Middle frontal gyrus (tissue), 1 donor: ENCODE results near the gene BMP8A.

Source experiments
- DNase-seq: peaks from one replicate; pipeline ENCODE4 v3.0.0-alpha.2; 2015; ENCODE audit warnings: low spot score; ENCODE audit errors: extremely low spot score

The BMP8A gene

DNA sequence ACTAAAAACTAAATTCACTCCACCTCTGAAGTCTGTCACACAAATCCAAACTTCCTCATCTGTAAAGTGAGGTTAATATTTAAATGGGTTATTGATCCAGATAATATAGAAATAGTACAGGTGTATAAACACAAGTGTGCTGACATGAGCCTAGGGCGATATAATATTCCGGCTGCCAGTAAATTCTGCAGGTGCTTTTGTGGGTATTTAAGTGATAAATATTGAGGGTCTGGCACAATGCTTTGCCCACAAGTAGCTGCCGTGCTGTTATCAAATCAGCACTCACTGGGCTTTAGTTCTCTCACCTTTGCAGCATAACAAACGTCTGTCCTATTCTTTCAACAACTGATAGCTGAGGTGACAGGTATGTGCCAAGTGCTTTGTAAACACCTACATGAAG lies 77.6 kb downstream of the BMP8A start:
- DNase-seq, result no peak

DNA sequence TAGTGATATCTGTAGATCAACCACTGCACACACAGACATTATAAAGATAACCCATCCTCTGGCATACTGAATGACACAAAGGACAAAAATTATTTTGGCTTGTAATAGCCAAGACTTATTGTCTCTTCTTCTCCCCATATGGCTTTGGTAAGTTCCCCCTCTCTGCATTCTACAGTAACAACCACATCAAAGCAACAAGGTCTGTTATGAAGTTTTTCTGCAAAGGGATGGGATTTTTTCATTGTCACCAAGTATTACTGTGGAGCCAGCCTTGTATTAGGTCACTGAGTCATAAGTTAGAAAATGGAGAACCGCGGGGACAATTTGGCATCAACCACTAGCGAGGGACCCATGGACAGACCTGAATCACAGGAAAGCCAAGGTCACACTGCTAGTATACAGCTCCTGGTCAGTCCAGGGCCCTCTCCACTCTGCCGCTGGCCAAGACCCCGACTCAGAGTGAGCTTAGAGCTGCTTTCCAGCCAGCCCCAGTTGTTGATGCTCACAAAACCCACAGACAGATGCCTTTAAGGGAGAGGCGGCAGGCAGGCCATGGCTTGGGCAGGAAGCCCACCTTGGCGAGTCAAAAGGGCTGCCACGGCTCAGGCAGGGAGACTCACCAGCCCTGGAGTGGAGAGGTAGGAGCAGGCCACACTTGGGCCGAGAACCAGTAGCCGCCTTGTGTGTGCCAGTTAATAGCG lies 79.2 kb downstream of the BMP8A start:
- no peak for DNase-seq

DNA sequence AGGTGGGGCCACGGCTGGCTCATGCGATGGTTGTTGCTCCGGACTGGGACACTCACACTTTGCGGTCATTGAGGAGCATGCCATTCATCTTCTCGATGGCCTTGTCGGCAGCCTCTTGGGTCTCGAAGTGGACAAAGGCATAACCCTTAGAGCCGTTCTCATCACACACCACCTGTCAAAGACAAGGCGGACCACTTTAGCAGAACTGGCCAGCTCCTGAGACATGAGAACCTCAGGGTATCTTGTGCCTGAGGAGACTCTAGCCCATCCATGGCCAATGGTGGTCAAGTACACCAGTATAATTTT lies 79.7 kb downstream of the BMP8A start:
- DNase-seq, result no peak

DNA sequence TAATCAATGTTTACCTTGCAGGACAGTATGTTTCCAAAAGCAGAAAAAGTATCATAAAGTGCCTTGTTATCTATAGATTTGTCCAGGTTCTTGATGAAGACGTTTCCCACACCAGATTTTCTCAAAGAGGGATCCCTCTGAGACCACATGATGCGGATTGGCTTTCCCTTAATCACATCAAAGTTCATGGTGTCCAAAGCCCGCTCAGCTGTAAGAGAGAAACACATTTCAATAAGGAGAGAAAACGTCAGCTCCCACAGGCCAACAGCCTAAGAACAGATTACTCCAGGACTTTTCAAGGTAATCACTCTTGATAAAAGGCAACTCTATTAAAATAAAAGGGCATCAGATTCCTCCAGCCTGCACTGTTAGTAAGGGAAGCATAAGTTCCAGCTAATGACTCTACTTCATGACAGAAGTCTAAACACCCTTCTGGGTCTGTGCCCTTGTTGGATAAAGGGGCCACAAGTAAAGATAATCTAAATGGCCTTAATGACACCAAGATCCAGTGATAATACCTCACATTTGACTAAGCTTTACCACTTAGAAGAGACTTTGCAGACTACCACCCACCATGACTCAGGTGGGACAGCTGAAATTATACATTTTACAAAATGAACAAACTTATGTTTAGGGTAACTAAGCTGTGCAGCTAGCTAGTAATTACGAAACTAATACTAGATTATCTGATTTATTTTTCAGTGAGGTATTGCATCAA lies 81.1 kb downstream of the BMP8A start:
- DNase-seq, result no peak

DNA sequence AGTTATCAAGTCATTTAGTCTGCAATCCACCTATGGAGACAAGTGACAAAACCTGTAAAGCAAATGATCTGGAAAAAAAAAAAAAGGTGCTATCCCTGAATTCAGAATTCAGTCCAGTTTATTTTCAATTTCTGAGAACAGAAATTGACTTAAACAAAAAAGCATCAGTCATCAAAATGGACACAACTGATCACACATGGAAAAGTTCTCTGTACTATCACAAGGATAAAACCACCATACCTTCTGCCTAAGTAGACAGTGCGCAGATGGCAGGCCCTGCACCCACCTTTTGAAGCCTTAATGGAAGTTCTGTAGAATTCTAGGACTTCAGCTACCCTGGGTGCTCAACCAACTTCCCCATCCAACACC lies 81.6 kb downstream of the BMP8A start:
- DNase-seq, result no peak

DNA sequence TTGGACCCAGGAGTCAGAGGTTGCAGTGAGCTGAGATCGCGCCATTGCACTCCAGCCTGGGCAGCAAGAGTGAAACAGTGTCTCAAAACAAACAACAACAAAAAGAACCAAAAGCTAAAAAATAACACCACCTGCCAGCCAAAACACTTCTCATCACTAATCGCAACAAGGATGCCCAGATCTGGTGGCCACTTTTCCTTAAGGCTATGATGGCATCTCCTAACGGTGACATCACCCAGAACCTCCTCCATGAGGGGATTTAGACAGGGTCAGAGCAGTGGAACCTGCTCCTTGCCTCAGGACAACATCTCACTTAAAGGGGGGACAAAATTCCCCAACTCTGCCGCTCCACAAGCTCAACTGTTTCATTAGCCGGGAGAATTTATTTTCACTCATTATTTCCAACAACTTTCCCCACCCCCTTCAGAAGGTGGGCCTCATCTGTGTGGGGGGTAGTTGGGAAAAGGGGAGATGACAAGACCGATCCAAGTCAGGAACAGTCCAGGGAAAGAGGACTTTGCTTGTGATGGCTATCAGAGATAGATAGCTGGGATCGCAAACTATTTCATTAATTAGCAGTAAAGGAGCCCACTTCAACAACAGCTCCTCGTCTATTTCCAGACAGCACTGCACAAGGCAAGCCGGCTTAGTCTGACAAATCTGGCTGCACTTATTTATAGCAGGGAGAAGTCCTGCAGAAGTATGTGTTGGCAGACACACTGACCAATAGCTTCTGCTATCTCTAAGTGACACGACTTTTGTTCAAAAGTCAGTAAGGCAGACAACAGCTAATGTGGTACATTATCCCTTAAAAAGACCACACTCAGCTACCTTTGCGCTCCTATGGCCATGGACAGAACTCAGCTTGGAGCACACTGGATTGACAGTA lies 82.5 kb downstream of the BMP8A start:
- DNase-seq, result no peak

DNA sequence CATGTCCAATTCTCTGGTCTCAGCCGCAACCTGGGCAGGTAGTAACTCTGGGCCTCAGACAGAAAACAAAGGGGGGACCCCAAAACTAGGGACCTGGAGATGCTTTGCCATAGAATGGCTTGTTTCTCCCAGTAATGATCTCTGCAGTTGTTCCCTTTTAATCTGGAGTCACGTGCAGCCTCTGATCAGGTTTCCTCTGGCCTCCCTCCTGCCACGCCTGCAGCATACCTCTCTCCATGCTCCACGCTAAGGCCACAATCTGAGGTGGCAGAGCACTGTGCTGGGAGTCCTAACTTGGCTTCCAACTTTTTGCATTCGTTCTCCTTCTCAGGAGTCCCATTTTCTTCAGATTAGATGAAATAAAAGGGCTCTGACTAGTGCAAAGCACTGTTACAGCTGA lies 83.2 kb downstream of the BMP8A start:
- no peak for DNase-seq
